RWPE2 (cell line): ENCODE results near the gene UXT.
"Not testable (repeated sequence)": the region's sequence is repeated elsewhere in the genome, so short reads cannot be mapped to it uniquely, and the experiment has no call there.

Source experiments
- ATAC-seq: fragments of 200-7000 bp; cut with Tn5 transposase; 3 replicates; pipeline ENCODE4 v1.9.1; 2021; ENCODE audit warnings: low read depth
- DNase-seq: peaks from one replicate; pipeline ENCODE4 v3.0.0-alpha.2; 2020; ENCODE audit warnings: low spot score
- H3K27ac ChIP-seq: fragments of 450-650 bp; 2 replicates; pipeline ENCODE4 v1.5.1; 2017; ENCODE audit warnings: mild to moderate bottlenecking; ENCODE audit not compliant: poor library complexity, severe bottlenecking
- H3K27me3 ChIP-seq: fragments of 250-450 bp; sonication (Bioruptor Pico); 2 replicates; pipeline ENCODE4 v1.5.1; 2021; ENCODE audit warnings: mild to moderate bottlenecking, moderate library complexity; ENCODE audit not compliant: insufficient read depth, poor library complexity, severe bottlenecking
- H3K36me3 ChIP-seq: fragments of 250-450 bp; sonication (Bioruptor Pico); 2 replicates; pipeline ENCODE4 v1.5.1; 2020; ENCODE audit warnings: low read depth, mild to moderate bottlenecking, moderate library complexity
- H3K4me1 ChIP-seq: fragments of 250-450 bp; sonication (Bioruptor Pico); 2 replicates; pipeline ENCODE4 v1.5.1; 2021; ENCODE audit warnings: mild to moderate bottlenecking, moderate library complexity; ENCODE audit not compliant: insufficient read depth, poor library complexity, severe bottlenecking
- H3K4me3 ChIP-seq: fragments of 250-450 bp; sonication (Bioruptor Pico); 2 replicates; pipeline ENCODE4 v1.5.1; 2021; ENCODE audit warnings: mild to moderate bottlenecking, moderate library complexity; ENCODE audit not compliant: severe bottlenecking
- H3K9me3 ChIP-seq: fragments of 250-450 bp; sonication (Bioruptor Pico); 2 replicates; pipeline ENCODE4 v1.5.1; 2021; ENCODE audit warnings: mild to moderate bottlenecking, moderate library complexity; ENCODE audit not compliant: severe bottlenecking
- TF ChIP-seq, protein P1 (sequence below): fragments of 450-650 bp; IDR thresholded peaks from one replicate; pipeline ENCODE4 v1.5.1; 2017; ENCODE audit warnings: mild to moderate bottlenecking, moderate library complexity; ENCODE audit not compliant: poor library complexity, severe bottlenecking

The UXT gene

DNA sequence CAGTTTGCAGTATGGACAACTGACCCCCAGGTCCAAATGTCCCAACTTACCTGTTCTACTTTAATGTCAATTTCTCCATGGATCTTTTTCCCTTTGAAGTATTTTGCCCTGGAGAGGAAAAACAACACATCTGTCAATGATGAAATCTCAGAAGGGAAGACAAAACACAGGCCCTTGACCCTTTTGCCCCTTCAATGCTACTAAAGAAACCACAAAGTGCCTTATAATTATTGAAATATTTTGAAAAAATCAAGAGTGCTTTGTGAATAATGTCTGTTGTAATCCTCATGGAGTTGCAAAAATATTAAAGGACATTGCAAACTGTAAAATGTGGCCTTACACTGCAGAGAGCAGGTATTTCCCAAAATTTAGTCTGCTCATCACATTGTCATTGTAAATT is 51.9 kb downstream of the UXT start:
- Histone ChIP-seq H3K36me3 (no peaks in the 10 kb centered on the region), H3K9me3 (no peaks in the 10 kb centered on the region), H3K4me1 (no peaks in the 10 kb centered on the region), H3K4me3 (no peak overlapping the region), H3K27me3 (no peaks in the 10 kb centered on the region), H3K27ac (no peak overlapping the region)
- DNase-seq (no peak), ATAC-seq (no peak)
- TF ChIP-seq, protein P1, sequence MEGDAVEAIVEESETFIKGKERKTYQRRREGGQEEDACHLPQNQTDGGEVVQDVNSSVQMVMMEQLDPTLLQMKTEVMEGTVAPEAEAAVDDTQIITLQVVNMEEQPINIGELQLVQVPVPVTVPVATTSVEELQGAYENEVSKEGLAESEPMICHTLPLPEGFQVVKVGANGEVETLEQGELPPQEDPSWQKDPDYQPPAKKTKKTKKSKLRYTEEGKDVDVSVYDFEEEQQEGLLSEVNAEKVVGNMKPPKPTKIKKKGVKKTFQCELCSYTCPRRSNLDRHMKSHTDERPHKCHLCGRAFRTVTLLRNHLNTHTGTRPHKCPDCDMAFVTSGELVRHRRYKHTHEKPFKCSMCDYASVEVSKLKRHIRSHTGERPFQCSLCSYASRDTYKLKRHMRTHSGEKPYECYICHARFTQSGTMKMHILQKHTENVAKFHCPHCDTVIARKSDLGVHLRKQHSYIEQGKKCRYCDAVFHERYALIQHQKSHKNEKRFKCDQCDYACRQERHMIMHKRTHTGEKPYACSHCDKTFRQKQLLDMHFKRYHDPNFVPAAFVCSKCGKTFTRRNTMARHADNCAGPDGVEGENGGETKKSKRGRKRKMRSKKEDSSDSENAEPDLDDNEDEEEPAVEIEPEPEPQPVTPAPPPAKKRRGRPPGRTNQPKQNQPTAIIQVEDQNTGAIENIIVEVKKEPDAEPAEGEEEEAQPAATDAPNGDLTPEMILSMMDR = no peak

DNA sequence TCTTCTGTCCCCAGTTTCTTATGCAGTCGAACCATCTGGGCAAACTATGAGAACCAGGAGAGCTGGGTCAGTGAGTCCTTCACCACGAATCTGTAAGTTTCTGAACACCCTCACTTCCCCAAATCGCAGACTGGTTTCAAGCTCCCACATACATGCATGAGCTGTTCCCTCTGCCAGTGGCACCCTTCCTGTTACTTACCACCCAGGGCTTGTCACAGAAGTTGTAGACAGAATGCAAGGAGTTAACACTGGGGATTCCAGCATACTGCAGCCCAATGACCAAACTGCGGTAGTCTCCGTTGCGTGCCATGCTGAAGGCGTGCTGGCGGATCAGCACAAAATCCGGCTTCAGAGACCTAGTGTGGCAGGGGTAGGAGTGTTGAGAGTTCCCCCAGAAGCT is 54.0 kb downstream of the UXT start:
- no peaks in the 10 kb centered on the region for H3K27me3 ChIP-seq
- H3K27ac ChIP-seq = no peak overlapping the region
- TF ChIP-seq, protein P1 = no peak
- no peak overlapping the region for H3K4me3 ChIP-seq
- H3K9me3 ChIP-seq = no peaks in the 10 kb centered on the region
- no peaks in the 10 kb centered on the region for H3K36me3 ChIP-seq
- no peak for ATAC-seq
- DNase-seq = no peak
- H3K4me1 ChIP-seq = no peaks in the 10 kb centered on the region

DNA sequence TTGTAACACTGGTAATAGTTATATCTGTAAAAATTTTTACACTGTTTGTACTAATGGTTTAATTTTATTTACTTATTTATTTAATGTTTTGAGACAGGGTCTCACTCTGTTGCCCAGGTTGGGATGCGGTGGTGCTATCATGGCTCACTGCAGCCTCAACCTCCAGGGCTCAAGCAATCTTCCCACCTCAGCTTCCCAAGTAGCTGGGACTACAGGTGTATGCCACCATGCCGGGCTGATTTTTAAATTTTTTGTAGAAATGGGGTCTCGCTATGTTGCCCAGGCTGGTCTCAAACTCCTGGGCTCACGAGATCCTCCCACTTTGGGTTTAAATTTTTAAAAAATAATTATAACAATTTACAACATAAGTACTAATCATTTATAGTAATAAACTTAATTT is 55.9 kb downstream of the UXT start:
- ATAC-seq, H3K9me3 ChIP-seq, H3K27ac ChIP-seq, DNase-seq, H3K4me3 ChIP-seq, H3K36me3 ChIP-seq, H3K27me3 ChIP-seq, H3K4me1 ChIP-seq: not testable (repeated sequence)
